ENCODE measurements around the gene APOC3. TPM values are rescaled to one million over a fixed set of nuclear protein-coding genes. Genes with fewer than 3 reads are reported as not detected.
A peak's percentile ranks its signal among the peaks of the same experiment; 100 is the strongest.

The APOC3 gene
- total RNA-seq, 4 donors from 2014 or later: 1.1 TPM; not detected in 3

DNA sequence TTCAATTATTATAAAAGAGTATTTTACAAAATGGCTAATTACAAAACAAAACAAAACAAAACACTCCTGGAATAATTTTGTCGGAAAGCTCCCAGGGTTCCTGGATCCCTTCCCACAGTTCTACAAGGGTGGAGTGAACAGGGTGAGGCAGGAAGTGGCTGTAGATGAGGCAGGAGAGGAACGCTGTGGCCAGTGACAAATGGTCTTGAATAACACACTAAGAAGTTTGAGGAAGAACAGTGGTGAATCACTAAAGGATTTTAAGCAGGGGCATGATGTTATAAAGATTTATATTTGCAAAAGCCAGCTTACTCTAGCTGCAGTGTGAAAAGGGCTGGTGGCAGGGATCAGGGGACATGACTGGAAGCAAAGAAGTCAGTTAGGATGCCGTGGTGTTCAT, 41.5 kb downstream of the APOC3 start:
- Histone ChIP-seq H3K4me1 (no peaks in the 10 kb centered on the region), H3K27ac (peak overlapping the region in 1 of 4 donors; percentile 17), H3K27me3 (no peaks in the 10 kb centered on the region), H3K36me3 (peaks cover 0 to 100% of the 10 kb centered on the region in 2 donors), H3K4me3 (no peak overlapping the region), H3K9me3 (no peaks in the 10 kb centered on the region)
- TF ChIP-seq, protein P1, sequence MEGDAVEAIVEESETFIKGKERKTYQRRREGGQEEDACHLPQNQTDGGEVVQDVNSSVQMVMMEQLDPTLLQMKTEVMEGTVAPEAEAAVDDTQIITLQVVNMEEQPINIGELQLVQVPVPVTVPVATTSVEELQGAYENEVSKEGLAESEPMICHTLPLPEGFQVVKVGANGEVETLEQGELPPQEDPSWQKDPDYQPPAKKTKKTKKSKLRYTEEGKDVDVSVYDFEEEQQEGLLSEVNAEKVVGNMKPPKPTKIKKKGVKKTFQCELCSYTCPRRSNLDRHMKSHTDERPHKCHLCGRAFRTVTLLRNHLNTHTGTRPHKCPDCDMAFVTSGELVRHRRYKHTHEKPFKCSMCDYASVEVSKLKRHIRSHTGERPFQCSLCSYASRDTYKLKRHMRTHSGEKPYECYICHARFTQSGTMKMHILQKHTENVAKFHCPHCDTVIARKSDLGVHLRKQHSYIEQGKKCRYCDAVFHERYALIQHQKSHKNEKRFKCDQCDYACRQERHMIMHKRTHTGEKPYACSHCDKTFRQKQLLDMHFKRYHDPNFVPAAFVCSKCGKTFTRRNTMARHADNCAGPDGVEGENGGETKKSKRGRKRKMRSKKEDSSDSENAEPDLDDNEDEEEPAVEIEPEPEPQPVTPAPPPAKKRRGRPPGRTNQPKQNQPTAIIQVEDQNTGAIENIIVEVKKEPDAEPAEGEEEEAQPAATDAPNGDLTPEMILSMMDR (IDR thresholded peaks at IDR 0.05): no peak
- TF ChIP-seq POLR2AphosphoS5 (IDR thresholded peaks at IDR 0.05): no peak
- no peak for TF ChIP-seq POLR2A (IDR thresholded peaks at IDR 0.05)
- no peak for TF ChIP-seq EP300 (IDR thresholded peaks at IDR 0.05)
- WGBS, 2 donors (ENCODE audit: low coverage in 1 of 2): 22 to 78% methylated on average over 2 to 3 of the region's 3 CpGs
- ATAC-seq: no peak

DNA sequence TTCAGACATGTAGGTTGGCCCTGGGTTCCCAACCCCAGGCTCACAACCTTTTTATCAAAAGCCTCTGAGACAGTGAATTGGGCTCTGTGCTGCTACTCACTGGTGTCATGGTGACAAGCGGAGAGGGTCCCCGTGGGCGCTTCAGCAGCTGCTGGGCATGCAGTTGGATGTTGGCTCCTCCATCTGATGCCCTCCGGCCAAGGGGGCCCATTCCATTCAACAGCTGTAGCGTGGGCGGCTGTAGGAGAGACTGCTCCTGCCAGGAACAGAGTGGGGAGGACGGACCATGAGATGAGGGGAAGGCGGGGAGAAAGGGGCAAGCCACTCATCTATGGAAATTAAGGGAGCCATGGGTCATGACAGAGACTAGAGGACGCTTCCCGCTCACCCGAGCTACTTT, 43.7 kb downstream of the APOC3 start:
- H3K36me3 ChIP-seq: peaks cover 0 to 87% of the 10 kb centered on the region in 2 donors
- 93 to 94% methylated on average over 3 to 8 of the region's 11 CpGs for WGBS, 2 donors (ENCODE audit: low coverage in 1 of 2)
- TF ChIP-seq POLR2AphosphoS5 (IDR thresholded peaks at IDR 0.05) (no peak), EP300 (IDR thresholded peaks at IDR 0.05) (no peak), POLR2A (IDR thresholded peaks at IDR 0.05) (no peak)
- TF ChIP-seq, protein P1 (IDR thresholded peaks at IDR 0.05): no peak

DNA sequence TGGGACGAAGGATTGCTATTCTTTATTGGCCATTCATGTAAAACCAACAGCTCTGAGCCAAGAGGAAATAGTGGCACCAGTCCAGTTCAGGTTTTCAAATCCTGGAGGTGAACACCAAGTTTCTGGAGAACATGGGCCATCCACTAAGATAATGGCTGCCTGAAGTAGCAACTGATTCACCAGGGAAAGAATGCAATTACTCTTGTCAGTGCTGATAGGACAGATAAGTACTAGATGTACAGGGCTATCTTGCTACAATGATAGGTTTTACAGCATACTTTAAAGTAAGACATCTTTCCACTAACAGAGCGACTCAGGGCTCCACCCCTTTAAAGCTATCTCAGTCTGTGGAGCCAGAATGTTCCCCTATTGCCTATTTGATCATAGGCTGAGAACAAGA, 44.5 kb downstream of the APOC3 start:
- TF ChIP-seq EP300 (IDR thresholded peaks at IDR 0.05): no peak
- TF ChIP-seq, protein P1 (IDR thresholded peaks at IDR 0.05): no peak
- no peak for TF ChIP-seq POLR2A (IDR thresholded peaks at IDR 0.05)
- TF ChIP-seq POLR2AphosphoS5 (IDR thresholded peaks at IDR 0.05): no peak
- 61 to 85% methylated on average over 2 of the region's 2 CpGs for WGBS, 2 donors (ENCODE audit: low coverage in 1 of 2)
- Histone ChIP-seq H3K27me3 (no peaks in the 10 kb centered on the region), H3K4me1 (no peaks in the 10 kb centered on the region), H3K36me3 (peaks cover 0 to 79% of the 10 kb centered on the region in 2 donors), H3K27ac (no peak overlapping the region), H3K4me3 (no peak overlapping the region), H3K9me3 (no peaks in the 10 kb centered on the region)
- no peak for ATAC-seq

More for the DNA sequence above, 43.7 kb downstream of the APOC3 start:
- Histone ChIP-seq H3K27me3 (no peaks in the 10 kb centered on the region), H3K4me3 (no peak overlapping the region), H3K4me1 (no peaks in the 10 kb centered on the region), H3K9me3 (no peaks in the 10 kb centered on the region), H3K27ac (no peak overlapping the region)
- no peak for ATAC-seq

DNA sequence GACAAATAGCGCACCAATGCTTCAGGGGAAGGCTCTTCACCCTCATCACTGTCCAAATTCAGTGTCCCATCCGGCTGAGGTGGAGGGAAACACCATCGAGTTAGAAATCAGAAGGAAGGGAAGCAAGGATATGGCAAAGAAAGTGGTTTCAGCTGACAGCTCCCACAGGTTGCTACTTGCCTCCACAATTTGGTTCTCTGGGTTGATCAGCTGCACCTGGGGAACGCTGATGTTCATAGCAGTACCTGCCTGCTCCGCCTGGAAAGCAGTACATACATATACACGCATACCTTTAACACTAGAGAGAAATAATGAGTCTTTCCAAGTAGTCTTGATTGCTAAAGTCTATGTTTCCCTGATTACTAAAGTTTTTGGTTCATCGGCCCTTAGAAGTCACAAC, 45.5 kb downstream of the APOC3 start:
- no peaks in the 10 kb centered on the region for H3K27me3 ChIP-seq
- H3K4me3 ChIP-seq: no peak overlapping the region
- H3K4me1 ChIP-seq: peaks cover 0 to 7% (median 0%) of the 10 kb centered on the region in 3 donors
- no peaks in the 10 kb centered on the region for H3K9me3 ChIP-seq
- H3K27ac ChIP-seq: no peak overlapping the region
- 93 to 100% methylated on average over 4 to 6 of the region's 7 CpGs for WGBS, 2 donors (ENCODE audit: low coverage in 1 of 2)
- TF ChIP-seq EP300 (IDR thresholded peaks at IDR 0.05): no peak
- no peak for TF ChIP-seq POLR2A (IDR thresholded peaks at IDR 0.05)
- no peak for TF ChIP-seq POLR2AphosphoS5 (IDR thresholded peaks at IDR 0.05)
- TF ChIP-seq, protein P1 (IDR thresholded peaks at IDR 0.05): no peak
- no peak for ATAC-seq
- peaks cover 0 to 69% of the 10 kb centered on the region in 2 donors for H3K36me3 ChIP-seq

DNA sequence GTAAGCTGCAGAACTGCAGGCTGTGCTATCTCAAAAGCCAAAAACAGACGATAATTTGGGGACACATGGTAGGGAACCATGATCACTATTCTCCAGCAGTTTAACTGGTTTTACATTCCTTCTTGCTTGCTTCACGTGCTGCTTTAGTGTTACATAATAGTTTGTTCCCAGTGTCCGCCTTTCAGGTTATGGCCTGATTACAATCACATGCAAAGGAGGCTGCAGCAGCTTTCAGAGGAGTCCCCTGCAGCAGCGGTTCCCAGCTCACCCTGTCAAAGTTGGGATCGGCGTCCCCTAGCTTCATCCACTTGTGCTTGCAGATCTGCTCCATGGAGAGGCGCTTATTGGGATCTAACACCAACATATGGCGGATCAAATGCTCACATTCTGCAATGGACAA, 46.9 kb downstream of the APOC3 start:
- no peak overlapping the region for H3K27ac ChIP-seq
- H3K4me1 ChIP-seq: peaks cover 0 to 9% (median 0%) of the 10 kb centered on the region in 3 donors
- no peaks in the 10 kb centered on the region for H3K27me3 ChIP-seq
- WGBS, 2 donors (ENCODE audit: low coverage in 1 of 2): 61 to 63% methylated on average over 1 to 4 of the region's 8 CpGs
- no peak overlapping the region for H3K4me3 ChIP-seq
- H3K36me3 ChIP-seq: peaks cover 0 to 62% of the 10 kb centered on the region in 2 donors
- ATAC-seq: no peak
- no peaks in the 10 kb centered on the region for H3K9me3 ChIP-seq
- TF ChIP-seq, protein P1 (IDR thresholded peaks at IDR 0.05): no peak
- TF ChIP-seq POLR2AphosphoS5 (IDR thresholded peaks at IDR 0.05) (no peak), EP300 (IDR thresholded peaks at IDR 0.05) (no peak), POLR2A (IDR thresholded peaks at IDR 0.05) (no peak)

Data from gastroesophageal sphincter (tissue), 4 donors.